ENCODE data around the gene CTSE.

The CTSE gene

GRCh38 chr1:205986292-205986691, 37.4 kb downstream of the CTSE start:
- Histone ChIP-seq H3K4me1 (ENCODE audit: control insufficient read depth in 1 of 2, insufficient read depth in 2 of 2, low read length in 2 of 2) (peaks cover 0 to 5% of the 10 kb centered on the region in 2 donors), H3K36me3 (ENCODE audit: control insufficient read depth in 1 of 2, insufficient read depth in 2 of 2, low read length in 2 of 2) (no peaks in the 10 kb centered on the region), H3K27me3 (ENCODE audit: low read depth, low read length) (no peaks in the 10 kb centered on the region), H3K27ac (ENCODE audit: low read length) (no peak overlapping the region), H3K9me3 (ENCODE audit: control insufficient read depth in 1 of 2, low read length in 2 of 2) (no peaks in the 10 kb centered on the region), H3K4me3 (ENCODE audit: low read depth in 1 of 2, low read length in 2 of 2) (no peak overlapping the region)

- Histone ChIP-seq H3K36me3 (ENCODE audit: control insufficient read depth in 1 of 2, insufficient read depth in 2 of 2, low read length in 2 of 2) (no peaks in the 10 kb centered on the region), H3K9me3 (ENCODE audit: control insufficient read depth in 1 of 2, low read length in 2 of 2) (no peaks in the 10 kb centered on the region), H3K27me3 (ENCODE audit: low read depth, low read length) (no peaks in the 10 kb centered on the region), H3K4me1 (ENCODE audit: control insufficient read depth in 1 of 2, insufficient read depth in 2 of 2, low read length in 2 of 2) (peaks cover 0 to 5% of the 10 kb centered on the region in 2 donors), H3K27ac (ENCODE audit: low read length) (no peak overlapping the region), H3K4me3 (ENCODE audit: low read depth in 1 of 2, low read length in 2 of 2) (no peak overlapping the region)
Observed at GRCh38 chr1:205985330-205986005, 38.2 kb downstream of the CTSE start.

GRCh38 chr1:205983925-205984725, 39.6 kb downstream of the CTSE start:
- no peak overlapping the region for H3K27ac ChIP-seq (ENCODE audit: low read length)
- H3K9me3 ChIP-seq (ENCODE audit: control insufficient read depth in 1 of 2, low read length in 2 of 2): no peaks in the 10 kb centered on the region
- H3K27me3 ChIP-seq (ENCODE audit: low read depth, low read length): no peaks in the 10 kb centered on the region
- no peak overlapping the region for H3K4me3 ChIP-seq (ENCODE audit: low read depth in 1 of 2, low read length in 2 of 2)
- no peaks in the 10 kb centered on the region for H3K36me3 ChIP-seq (ENCODE audit: control insufficient read depth in 1 of 2, insufficient read depth in 2 of 2, low read length in 2 of 2)
- H3K4me1 ChIP-seq (ENCODE audit: control insufficient read depth in 1 of 2, insufficient read depth in 2 of 2, low read length in 2 of 2): peaks cover 0 to 5% of the 10 kb centered on the region in 2 donors

GRCh38 chr1:205981257-205981656, 42.4 kb downstream of the CTSE start:
- Histone ChIP-seq H3K36me3 (ENCODE audit: control insufficient read depth in 1 of 2, insufficient read depth in 2 of 2, low read length in 2 of 2) (no peaks in the 10 kb centered on the region), H3K9me3 (ENCODE audit: control insufficient read depth in 1 of 2, low read length in 2 of 2) (no peaks in the 10 kb centered on the region), H3K27ac (ENCODE audit: low read length) (no peak overlapping the region), H3K4me3 (ENCODE audit: low read depth in 1 of 2, low read length in 2 of 2) (no peak overlapping the region), H3K27me3 (ENCODE audit: low read depth, low read length) (no peaks in the 10 kb centered on the region), H3K4me1 (ENCODE audit: control insufficient read depth in 1 of 2, insufficient read depth in 2 of 2, low read length in 2 of 2) (no peaks in the 10 kb centered on the region)

GRCh38 chr1:205980237-205980870, 43.3 kb downstream of the CTSE start:
- H3K4me1 ChIP-seq (ENCODE audit: control insufficient read depth in 1 of 2, insufficient read depth in 2 of 2, low read length in 2 of 2): no peaks in the 10 kb centered on the region
- no peaks in the 10 kb centered on the region for H3K36me3 ChIP-seq (ENCODE audit: control insufficient read depth in 1 of 2, insufficient read depth in 2 of 2, low read length in 2 of 2)
- H3K27me3 ChIP-seq (ENCODE audit: low read depth, low read length): no peaks in the 10 kb centered on the region
- H3K4me3 ChIP-seq (ENCODE audit: low read depth in 1 of 2, low read length in 2 of 2): no peak overlapping the region
- H3K27ac ChIP-seq (ENCODE audit: low read length): no peak overlapping the region
- H3K9me3 ChIP-seq (ENCODE audit: control insufficient read depth in 1 of 2, low read length in 2 of 2): no peaks in the 10 kb centered on the region

GRCh38 chr1:205979301-205979700, 44.4 kb downstream of the CTSE start:
- Histone ChIP-seq H3K4me3 (ENCODE audit: low read depth in 1 of 2, low read length in 2 of 2) (no peak overlapping the region), H3K9me3 (ENCODE audit: control insufficient read depth in 1 of 2, low read length in 2 of 2) (no peaks in the 10 kb centered on the region), H3K27me3 (ENCODE audit: low read depth, low read length) (no peaks in the 10 kb centered on the region), H3K4me1 (ENCODE audit: control insufficient read depth in 1 of 2, insufficient read depth in 2 of 2, low read length in 2 of 2) (no peaks in the 10 kb centered on the region), H3K36me3 (ENCODE audit: control insufficient read depth in 1 of 2, insufficient read depth in 2 of 2, low read length in 2 of 2) (no peaks in the 10 kb centered on the region), H3K27ac (ENCODE audit: low read length) (no peak overlapping the region)

- H3K36me3 ChIP-seq (ENCODE audit: control insufficient read depth in 1 of 2, insufficient read depth in 2 of 2, low read length in 2 of 2): no peaks in the 10 kb centered on the region
- H3K9me3 ChIP-seq (ENCODE audit: control insufficient read depth in 1 of 2, low read length in 2 of 2): no peaks in the 10 kb centered on the region
- no peak overlapping the region for H3K27ac ChIP-seq (ENCODE audit: low read length)
Observed at GRCh38 chr1:205978676-205979075, 45.0 kb downstream of the CTSE start.

GRCh38 chr1:205977402-205978014, 46.2 kb downstream of the CTSE start:
- Histone ChIP-seq H3K4me3 (ENCODE audit: low read depth in 1 of 2, low read length in 2 of 2) (no peak overlapping the region), H3K4me1 (ENCODE audit: control insufficient read depth in 1 of 2, insufficient read depth in 2 of 2, low read length in 2 of 2) (no peaks in the 10 kb centered on the region), H3K27me3 (ENCODE audit: low read depth, low read length) (no peaks in the 10 kb centered on the region), H3K27ac (ENCODE audit: low read length) (no peak overlapping the region), H3K9me3 (ENCODE audit: control insufficient read depth in 1 of 2, low read length in 2 of 2) (no peaks in the 10 kb centered on the region), H3K36me3 (ENCODE audit: control insufficient read depth in 1 of 2, insufficient read depth in 2 of 2, low read length in 2 of 2) (no peaks in the 10 kb centered on the region)

More at GRCh38 chr1:205978676-205979075, 45.0 kb downstream of the CTSE start:
- Histone ChIP-seq H3K4me3 (ENCODE audit: low read depth in 1 of 2, low read length in 2 of 2) (no peak overlapping the region), H3K4me1 (ENCODE audit: control insufficient read depth in 1 of 2, insufficient read depth in 2 of 2, low read length in 2 of 2) (no peaks in the 10 kb centered on the region), H3K27me3 (ENCODE audit: low read depth, low read length) (no peaks in the 10 kb centered on the region)

GRCh38 chr1:205976708-205977401, 46.8 kb downstream of the CTSE start:
- Histone ChIP-seq H3K4me1 (ENCODE audit: control insufficient read depth in 1 of 2, insufficient read depth in 2 of 2, low read length in 2 of 2) (no peaks in the 10 kb centered on the region), H3K27me3 (ENCODE audit: low read depth, low read length) (no peaks in the 10 kb centered on the region), H3K9me3 (ENCODE audit: control insufficient read depth in 1 of 2, low read length in 2 of 2) (no peaks in the 10 kb centered on the region), H3K27ac (ENCODE audit: low read length) (no peak overlapping the region), H3K4me3 (ENCODE audit: low read depth in 1 of 2, low read length in 2 of 2) (no peak overlapping the region), H3K36me3 (ENCODE audit: control insufficient read depth in 1 of 2, insufficient read depth in 2 of 2, low read length in 2 of 2) (no peaks in the 10 kb centered on the region)

GRCh38 chr1:205976036-205976435, 47.7 kb downstream of the CTSE start:
- H3K27me3 ChIP-seq (ENCODE audit: low read depth, low read length): no peaks in the 10 kb centered on the region
- H3K27ac ChIP-seq (ENCODE audit: low read length): no peak overlapping the region
- H3K36me3 ChIP-seq (ENCODE audit: control insufficient read depth in 1 of 2, insufficient read depth in 2 of 2, low read length in 2 of 2): no peaks in the 10 kb centered on the region
- no peaks in the 10 kb centered on the region for H3K9me3 ChIP-seq (ENCODE audit: control insufficient read depth in 1 of 2, low read length in 2 of 2)
- H3K4me1 ChIP-seq (ENCODE audit: control insufficient read depth in 1 of 2, insufficient read depth in 2 of 2, low read length in 2 of 2): no peaks in the 10 kb centered on the region
- no peak overlapping the region for H3K4me3 ChIP-seq (ENCODE audit: low read depth in 1 of 2, low read length in 2 of 2)

Data from muscle layer of duodenum (tissue), 2 donors.